Measurements from ENCODE around the gene RAP1A. TPM values are rescaled to one million over a fixed set of nuclear protein-coding genes. Genes with fewer than 3 reads are reported as not detected.
"Not testable (repeated sequence)": the region's sequence is repeated elsewhere in the genome, so short reads cannot be mapped to it uniquely, and the experiment has no call there.

The RAP1A gene
- polyA plus RNA-seq, 4 donors: 62.8 to 87.1 (median 72.1) TPM

DNA sequence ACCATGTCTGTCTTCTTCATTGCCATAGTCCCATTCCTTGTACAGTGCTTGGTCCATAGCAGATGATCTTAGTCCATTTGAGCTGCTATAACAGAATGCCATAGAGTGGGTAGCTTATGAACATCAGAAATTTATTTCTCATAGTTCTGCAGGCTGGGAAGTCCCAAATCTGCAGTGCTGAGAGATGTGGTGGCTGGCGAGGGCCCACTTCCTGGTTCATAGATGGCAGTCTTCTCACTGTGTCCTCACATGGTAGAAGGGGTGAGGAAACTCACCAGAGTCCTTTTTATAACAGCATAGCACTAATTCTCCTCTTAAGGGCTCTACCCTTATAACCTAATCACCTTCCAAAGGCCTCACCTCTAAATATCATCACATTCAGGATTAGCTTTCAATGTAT, 23.1 kb upstream of the RAP1A start:
- no peak for DNase-seq (ENCODE audit: low read depth in 4 of 4, low spot score in 2 of 4)

DNA sequence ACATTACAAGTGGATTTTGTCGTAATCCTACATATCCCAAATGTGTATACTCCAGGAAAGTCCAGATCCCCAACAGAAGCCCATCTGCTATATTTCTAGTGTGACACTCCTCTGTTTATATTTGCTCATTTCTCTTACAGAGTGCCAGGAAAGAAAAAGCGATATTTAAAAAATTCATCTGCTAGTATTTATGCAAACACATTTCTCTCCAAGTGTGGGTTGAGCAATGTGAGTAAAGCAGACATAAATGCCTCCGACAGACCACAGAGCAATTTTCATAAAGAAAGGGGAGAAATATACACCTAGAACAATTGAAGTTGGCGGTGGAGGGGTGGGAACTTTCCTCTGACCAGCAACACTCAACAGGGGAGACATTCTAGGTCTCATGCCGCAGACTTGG, 22.2 kb upstream of the RAP1A start:
- DNase-seq (ENCODE audit: low read depth in 4 of 4, low spot score in 2 of 4): no peak

DNA sequence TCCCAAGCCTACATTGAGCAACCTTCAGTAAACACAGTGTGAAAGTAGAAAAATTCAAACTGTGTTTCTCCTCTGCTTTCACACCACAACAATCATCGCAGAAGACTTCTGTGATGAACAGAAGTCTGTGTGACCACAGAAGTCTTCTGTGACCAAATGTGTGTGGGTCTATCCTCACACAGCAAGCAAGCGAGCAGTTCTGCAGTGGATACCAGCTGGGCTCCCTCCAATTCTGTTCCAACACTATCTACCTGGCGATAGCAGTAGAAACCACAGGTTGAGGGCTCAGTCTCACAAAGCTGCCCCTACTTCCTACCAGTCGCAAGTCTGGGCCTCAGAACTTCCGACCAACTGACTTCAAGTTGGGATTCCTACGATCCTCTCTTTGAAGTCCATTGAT, 21.0 kb upstream of the RAP1A start:
- no peak for DNase-seq (ENCODE audit: low read depth in 4 of 4, low spot score in 2 of 4)

DNA sequence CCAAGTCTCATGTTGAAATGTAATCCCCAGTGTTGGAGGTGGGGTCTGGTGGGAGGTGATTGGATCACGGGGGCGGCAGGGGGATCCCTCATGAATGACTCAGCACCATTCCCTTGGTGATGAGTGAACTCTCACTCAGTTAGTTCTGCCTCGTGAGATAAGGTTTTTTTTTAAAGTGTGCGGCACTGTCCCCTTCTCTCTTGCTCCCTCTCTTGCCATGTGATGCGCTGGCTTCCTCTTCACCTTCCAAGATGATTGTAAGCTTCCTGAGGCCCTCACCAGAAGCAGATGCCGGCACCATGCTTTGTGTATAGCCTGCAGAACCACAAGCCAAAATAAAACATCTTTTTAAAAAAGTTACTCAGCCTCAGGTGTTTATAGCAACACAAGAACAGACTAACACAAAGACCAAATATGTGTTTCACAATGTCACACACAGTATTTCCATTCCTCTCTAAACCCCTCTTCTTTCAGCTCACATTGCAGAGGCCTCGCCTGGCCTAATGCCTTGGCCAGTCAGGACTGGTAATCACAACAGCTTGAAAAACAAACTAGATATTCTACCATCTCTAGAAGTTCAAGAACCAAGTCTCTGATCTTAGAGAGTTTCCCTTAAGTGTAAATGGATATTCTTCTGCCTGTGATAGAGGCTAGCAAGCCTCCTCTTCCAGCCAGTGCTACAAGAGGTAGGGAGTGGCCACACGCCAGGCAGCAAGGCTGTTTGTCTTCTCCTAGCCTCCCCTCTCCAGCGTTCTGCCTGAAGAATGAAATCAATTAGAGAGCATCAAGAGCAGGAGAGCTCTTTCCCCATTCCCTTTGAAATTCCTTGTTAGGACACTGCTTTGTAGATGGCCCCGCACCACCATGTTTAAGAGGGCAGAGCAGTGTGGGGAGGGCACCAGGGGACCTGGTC, 19.6 kb upstream of the RAP1A start:
- DNase-seq (ENCODE audit: low read depth in 4 of 4, low spot score in 2 of 4): no peak

DNA sequence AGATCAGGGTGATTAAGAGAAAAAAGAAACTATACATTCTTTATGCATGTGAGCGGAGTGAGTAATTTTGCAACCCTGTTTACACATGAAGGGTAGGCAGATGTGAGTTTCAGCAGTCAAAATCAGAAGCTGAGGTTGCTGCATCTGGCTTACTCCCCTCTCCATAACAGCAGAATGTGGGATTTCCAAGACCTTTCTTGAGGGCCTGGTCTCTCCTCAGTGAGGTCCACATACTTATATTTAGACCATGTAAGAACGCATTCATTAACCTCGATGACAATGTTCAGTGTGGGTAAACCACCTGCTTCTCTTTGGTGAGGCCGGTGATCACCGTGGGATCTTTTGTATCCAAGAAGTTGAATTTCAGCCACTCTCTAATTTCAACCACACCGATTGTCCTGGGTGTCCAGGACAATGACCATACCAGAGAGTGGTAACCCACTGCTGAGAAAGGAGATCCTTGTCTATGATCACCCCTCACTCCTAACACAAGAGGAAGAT, 18.7 kb upstream of the RAP1A start:
- DNase-seq (ENCODE audit: low read depth in 4 of 4, low spot score in 2 of 4): no peak

DNA sequence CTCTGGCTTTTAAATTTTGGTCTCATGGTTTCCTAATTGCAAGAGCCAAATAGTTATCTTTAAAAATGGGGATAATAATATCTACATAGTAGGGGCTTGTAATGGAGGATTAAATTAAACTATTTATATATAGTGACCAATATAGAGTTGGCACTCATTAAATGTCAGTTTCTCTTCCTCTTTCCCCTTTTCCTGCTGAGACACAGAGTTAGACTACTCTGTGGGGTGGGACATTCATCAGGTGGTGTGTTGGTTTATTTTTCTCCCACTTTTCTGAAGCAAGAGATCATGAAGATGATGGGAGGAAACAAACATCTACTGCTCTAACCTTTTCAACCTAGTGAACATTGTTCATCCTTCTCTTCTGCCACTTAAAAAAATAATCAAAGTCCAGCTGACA, 17.3 kb upstream of the RAP1A start:
- DNase-seq (ENCODE audit: low read depth in 4 of 4, low spot score in 2 of 4): no peak

DNA sequence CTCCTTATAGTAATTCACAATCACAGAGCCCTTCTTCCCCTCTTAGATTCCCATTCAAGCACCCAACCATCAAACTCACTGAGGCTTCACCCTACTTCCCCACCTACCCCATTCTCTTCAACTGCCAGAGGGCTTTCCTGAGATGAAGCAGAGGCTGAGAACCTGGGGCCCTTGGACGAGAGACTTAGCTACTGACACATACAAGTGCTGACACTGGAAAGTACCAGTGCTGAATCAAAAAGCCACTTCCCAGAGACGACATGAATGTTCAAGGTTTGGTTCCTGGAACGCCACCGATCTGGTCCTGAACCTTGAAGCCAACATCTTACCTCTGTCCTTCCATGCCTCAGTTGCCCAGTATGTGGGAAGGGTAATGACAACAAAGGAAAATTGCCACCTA, 16.6 kb upstream of the RAP1A start:
- DNase-seq (ENCODE audit: low read depth in 4 of 4, low spot score in 2 of 4): no peak

DNA sequence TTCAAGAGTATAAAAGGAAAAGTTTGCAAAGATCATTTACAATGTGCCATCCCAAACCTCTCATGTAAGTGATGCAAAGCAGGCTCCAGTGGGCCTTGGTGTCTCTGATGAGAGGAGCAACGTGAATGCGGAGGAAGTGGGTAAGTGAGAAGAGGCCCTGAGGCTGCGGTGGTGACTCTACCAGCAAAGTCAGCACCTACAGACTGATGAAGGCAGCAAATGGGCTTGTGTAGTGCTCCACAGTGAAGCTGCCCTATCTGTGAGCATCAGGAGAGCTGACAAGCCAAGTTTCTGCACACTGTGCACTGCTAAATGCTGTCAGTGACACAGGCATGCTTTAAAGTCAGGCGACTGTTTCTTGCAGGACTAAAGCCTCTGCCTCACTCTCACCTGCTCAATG, 15.6 kb upstream of the RAP1A start:
- no peak for DNase-seq (ENCODE audit: low read depth in 4 of 4, low spot score in 2 of 4)

DNA sequence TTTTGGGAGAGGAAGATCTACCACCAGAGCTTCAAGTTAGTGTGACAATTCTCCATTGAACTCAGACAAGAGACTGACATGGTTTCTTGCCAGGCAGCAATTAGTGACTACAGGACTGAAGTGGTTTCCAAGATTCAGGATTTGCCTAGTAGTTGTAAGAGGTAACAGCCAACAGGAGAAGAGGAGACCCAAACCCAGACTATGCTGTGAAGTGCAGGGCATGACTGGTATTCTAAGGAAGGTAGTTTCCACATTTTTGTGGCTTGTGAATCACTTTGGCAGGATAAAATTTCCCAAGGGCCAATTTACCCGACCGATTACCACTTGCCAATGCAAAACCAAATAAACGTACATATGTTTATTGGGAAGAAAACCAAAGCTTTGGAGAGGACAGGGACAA, 14.7 kb upstream of the RAP1A start:
- no peak for DNase-seq (ENCODE audit: low read depth in 4 of 4, low spot score in 2 of 4)

DNA sequence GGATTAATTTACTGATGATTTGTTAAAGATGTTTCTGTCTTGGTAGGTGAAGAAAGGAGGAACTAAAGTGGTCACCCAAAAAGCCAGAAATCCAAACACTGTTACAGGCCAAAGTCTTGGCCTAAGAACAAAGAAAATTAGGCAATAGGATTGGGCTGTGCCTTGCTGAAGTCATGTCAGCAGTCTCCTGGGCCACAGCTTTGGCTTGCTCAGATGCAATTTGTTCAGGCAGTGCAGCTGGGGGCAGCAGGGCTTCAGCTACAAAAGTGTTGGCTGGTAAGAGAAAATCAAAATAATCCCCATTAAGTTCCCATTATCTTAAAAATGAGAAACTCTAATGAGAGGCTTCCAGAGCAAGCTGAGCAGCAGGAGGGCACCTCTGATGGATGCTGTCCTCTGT, 14.0 kb upstream of the RAP1A start:
- no peak for DNase-seq (ENCODE audit: low read depth in 4 of 4, low spot score in 2 of 4)

DNA sequence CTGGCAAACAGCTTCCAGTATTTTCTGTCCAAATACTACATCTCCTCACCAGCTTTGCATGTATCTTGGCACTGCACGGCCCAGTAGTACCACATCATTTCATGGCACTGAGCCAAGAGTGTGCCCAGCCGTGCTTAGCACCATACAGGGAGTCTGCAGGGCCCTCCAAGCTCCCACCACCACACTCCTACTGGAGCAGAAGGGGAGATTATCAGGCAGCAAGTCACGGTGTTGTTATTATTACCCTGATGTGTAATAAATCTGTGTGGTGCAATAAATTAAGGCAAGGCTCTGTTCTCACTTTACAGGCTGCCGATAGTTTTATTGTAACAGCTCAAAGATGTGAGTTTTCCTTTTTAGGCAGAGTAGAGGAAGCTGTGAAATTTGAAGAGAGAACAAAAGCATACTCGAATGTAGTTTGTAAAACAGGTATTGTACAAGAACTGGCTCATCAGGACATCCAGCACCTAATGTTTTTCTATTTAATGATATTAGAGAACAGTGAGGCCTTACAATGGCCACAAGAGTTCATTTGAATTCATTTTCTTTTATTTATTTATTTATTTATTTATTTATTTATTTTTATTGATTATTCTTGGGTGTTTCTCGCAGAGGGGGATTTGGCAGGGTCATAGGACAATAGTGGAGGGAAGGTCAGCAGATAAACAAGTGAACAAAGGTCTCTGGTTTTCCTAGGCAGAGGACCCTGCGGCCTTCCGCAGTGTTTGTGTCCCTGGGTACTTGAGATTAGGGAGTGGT, 13.0 kb upstream of the RAP1A start:
- not testable (repeated sequence) for DNase-seq (ENCODE audit: low read depth in 4 of 4, low spot score in 2 of 4)

DNA sequence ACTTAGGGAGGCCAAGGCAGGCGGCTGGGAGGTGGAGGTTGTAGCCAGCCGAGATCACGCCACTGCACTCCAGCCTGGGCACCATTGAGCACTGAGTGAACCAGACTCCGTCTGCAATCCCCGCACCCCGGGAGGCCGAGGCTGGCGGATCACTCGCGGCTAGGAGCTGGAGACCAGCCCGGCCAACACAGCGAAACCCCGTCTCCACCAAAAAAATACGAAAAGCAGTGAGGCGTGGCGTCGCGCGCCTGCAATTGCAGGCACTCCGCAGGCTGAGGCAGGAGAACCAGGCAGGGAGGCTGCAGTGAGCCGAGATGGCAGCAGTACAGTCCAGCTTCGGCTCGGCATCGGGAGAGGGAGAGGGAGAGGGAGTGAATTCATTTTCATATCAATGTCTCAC, 11.1 kb upstream of the RAP1A start:
- DNase-seq (ENCODE audit: low read depth in 4 of 4, low spot score in 2 of 4): not testable (repeated sequence)

DNA sequence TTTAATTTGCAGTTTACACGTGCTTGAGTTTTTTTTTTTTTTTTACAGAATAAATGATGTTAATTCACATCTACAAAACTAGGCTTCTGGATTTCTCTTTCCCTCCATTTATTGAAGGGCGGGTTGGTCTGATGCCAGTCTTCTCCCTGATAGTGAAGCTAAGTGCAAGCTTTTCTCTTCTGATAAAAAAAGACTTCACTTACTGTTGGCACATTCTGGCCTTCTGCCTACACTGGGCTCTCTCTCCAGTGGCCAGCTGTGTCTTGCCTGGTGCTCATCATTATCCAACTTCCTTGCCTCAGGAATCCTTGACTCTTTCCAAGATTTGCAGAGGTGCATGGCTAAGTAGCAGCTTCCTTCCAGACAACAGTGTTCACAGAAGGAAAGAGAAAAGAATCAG, 7.6 kb upstream of the RAP1A start:
- DNase-seq (ENCODE audit: low read depth in 4 of 4, low spot score in 2 of 4): no peak

DNA sequence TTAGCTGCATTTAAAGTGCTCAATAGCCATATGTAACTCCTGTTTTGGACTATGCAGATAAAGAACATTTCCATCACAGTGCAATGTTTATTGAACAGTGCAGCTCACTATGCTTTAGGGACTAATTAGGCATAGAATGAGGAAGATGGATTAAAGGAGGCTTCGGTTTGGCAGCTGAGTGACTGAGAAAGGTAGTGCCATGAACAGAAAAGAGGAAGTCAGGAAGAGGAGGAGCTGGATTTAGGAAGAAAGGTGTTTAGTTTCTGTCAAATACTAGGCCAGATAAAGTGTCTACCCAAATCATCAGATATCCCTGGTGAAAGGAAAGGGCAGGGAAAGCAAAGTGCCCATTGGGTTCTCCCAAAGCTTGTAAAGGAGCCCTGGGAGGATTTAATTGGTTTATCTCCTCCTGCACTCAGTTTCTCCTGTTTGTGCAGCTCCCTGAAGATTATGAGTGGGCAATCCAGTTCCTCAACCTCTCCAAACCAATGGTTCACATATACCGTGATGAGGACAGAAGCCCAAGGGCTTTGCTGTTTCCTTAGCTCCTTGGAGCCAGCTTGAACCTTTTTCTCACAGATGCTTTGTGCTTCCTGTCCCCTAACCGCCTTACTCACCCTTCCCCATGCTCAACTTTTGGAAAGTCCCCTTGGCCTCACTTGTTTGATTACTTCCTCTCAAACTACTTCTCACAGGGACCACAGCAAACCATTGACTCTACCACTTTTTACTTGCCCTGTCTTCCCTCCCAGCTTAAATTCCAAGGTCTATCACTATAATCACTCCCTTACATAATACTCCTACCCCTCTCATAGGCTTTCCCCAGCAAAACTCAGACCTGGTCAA, 3.5 kb upstream of the RAP1A start:
- no peak for DNase-seq (ENCODE audit: low read depth in 4 of 4, low spot score in 2 of 4)

DNA sequence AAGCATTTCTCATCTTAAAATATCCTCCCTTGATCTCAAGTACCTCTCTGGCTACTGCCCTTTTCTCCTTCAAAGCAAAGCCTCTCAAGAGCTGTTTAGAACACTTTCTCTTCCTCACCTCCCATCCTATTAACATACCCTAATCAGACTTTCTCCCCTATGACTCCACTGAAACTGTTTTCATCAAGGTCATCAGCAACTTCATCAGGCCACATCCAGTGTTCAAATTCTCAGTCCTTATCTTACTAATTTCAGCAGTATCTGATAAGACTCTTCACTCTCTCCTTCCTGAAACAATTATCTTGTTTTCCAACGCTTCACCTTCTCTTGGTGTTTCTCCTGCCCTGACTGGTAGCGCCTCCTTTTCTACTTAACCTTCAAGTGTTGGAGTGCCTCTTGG, 1.5 kb upstream of the RAP1A start:
- DNase-seq (ENCODE audit: low read depth in 4 of 4, low spot score in 2 of 4): no peak

DNA sequence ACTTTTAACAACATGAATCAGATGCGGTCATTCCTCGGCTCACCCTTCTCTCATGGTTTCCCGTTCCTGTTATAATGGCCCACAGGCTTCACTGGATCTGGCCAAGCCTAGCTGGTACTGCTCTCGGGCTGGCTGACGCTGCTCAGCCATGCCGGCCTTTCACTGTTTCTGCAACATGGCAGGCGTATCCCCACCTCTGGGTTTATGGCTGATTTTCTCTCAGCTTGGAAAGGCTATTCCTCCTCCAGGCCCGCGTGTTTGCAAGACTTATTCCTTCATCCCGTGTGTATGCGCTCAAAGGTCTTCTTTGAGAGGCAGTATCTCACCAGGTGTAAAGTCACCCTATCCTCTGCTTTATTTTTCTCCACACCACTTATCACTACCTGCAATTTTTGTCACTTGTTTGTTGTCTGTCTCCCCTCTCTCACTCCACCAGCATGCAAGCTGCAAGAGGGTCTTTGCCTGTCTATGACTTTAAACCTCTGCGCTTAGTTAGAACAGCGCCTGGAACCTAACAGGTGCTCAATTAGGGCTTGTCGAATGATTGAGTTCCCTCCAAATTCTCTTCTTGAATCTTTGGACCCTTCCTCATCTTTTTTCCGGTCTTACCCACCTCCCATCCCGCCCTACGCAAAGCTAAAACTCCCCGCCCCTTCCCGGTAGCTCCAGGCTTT, 491 bp upstream of the RAP1A start:
- no peak for DNase-seq (ENCODE audit: low read depth in 4 of 4, low spot score in 2 of 4)

DNA sequence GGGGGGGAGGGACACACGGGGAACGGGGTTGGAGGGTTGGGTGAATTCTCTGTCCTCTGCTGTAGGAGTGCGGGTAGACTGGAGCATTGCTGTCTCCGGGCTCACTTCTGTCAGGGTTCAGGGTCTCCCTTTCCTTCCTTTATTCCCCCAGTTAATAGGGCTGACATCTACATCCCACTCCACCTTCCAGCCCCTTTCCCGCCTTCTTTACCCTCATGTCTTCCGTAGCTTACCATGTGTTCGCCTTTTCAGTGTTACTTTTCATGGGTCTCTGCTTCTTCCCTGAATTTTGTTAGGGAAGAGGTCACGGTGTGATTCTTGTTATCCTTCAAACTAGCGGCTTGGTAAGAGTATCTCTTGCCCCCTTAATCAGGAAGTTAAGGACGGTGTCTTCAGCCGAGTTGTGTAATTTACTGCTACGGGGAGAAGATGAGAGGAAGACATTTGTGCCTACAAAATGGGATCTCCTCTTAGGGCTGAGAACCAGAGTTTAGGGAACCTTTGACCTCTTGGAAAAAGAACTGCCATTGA, 917 bp downstream of the RAP1A start:
- DNase-seq (ENCODE audit: low read depth in 4 of 4, low spot score in 2 of 4): no peak

DNA sequence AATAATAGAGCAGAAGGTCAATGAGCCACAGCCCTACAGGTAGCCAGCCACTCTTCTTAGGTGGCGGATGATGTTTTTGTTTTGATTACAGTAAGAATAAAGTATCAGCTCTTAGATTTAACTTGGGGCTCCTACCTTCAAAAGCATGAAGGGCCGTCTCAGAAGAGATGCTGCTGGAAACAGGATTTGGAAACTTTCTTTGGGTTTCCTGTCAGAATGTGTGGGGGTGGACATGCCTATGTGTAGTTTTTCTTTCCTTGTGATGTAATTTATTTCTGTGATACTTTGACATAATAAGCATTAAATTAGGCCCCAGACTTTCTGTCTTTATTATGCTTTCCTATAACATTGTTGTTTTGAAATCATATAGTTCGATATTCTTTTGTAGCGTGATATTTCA, 1.5 kb downstream of the RAP1A start:
- DNase-seq (ENCODE audit: low read depth in 4 of 4, low spot score in 2 of 4): no peak

DNA sequence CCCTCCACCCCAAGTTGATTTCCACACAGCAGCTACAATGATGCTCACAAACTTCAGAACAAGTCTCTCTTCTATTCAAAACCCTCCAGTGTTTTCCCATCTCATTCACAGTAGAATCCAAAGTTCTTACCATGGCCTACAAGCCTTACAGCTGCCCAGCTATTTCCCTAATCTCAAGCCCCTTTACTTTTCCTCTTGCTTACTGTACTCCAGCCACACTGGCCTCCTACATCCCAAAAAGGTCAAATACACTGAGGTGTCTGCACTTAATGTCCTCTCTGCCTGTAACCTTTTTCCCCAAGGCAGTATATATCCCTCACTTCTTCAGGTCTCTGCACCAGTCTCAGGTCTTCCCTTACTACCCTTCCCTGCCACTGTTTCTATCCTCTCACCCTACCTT, 2.6 kb downstream of the RAP1A start:
- DNase-seq (ENCODE audit: low read depth in 4 of 4, low spot score in 2 of 4): no peak

DNA sequence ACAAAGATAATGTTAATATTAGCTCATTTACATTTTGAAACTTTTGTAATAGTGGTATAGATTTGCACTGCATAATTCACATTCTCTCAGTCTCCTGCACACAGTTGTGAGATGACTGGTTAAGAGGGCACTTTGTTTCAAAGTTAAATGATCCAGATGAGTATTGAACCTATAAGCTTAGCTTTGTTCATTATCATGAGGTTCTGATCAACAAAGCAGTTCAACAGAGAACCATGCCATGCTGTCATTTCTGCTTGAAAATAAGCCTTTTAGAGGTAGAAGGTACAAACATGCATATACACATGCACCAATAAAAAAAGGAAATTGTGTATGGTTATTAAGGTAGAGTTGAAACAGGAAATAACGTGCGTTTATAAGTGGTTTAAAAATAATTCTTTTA, 4.8 kb downstream of the RAP1A start:
- no peak for DNase-seq (ENCODE audit: low read depth in 4 of 4, low spot score in 2 of 4)

Measured in left renal cortex interstitium (tissue), 4 donors.